Heart right ventricle (tissue), 16 donors: ENCODE data around the gene MARCHF9. TPM values are rescaled to one million over a fixed set of nuclear protein-coding genes. Genes with fewer than 3 reads are reported as not detected.

Source experiments
- ATAC-seq, 8 donors: fragments of 200-7000 bp; cut with Tn5 transposase; one replicate each; pipeline ENCODE4 v1.9.1; 2020; ENCODE audit warnings: mild to moderate bottlenecking in 8 of 8, moderate library complexity in 8 of 8, moderate number of reproducible peaks in 1 of 8
- DNase-seq, 2 donors: peaks; one replicate each; pipeline ENCODE4 v3.0.0-alpha.2; 2020
- H3K27ac ChIP-seq, 10 donors: fragments of 200-600 bp; sonication (generic) in 2 of 10; one replicate each; pipeline versions ENCODE4 v1.5.0 to v1.8.0; 2020 to 2022; ENCODE audit warnings: mild to moderate bottlenecking in 3 of 10
- H3K27me3 ChIP-seq, 7 donors: fragments of 200-600 bp; one replicate each; pipeline ENCODE4 v1.8.0; 2021 to 2022; ENCODE audit warnings: mild to moderate bottlenecking in 2 of 7
- H3K36me3 ChIP-seq, 9 donors: fragments of 200-600 bp; sonication (generic) in 1 of 9; one replicate each; pipeline versions ENCODE4 v1.5.0 to v1.8.0; 2020 to 2022; ENCODE audit warnings: mild to moderate bottlenecking in 2 of 9
- H3K4me1 ChIP-seq, 9 donors: fragments of 200-600 bp; sonication (generic) in 1 of 9; one replicate each; pipeline versions ENCODE4 v1.5.0 to v1.8.0; 2020 to 2022; ENCODE audit warnings: mild to moderate bottlenecking in 4 of 9
- H3K4me3 ChIP-seq, 10 donors: fragments of 200-600 bp; sonication (generic) in 2 of 10; one replicate each; pipeline versions ENCODE4 v1.5.0 to v1.8.0; 2020 to 2022; ENCODE audit warnings: mild to moderate bottlenecking in 7 of 10, moderate library complexity in 2 of 10
- H3K9me3 ChIP-seq, 11 donors: fragments of 200-600 bp in 10 of 11; sonication (generic) in 2 of 11; one replicate each; pipeline versions ENCODE4 v1.5.0 to v1.8.0; 2013 to 2022; ENCODE audit warnings: mild to moderate bottlenecking in 2 of 11, control low read depth in 1 of 11, moderate library complexity in 1 of 11
- WGBS, 2 donors: extraction: QIAGEN DNeasy Blood & Tissue Kit; methylation state at CpG; one replicate each; pipeline ENCODE4 v1.1.7; 2013; ENCODE audit warnings: inconsistent platforms in 1 of 2; 5-methylcytosine and 5-hydroxymethylcytosine counted together
- intact Hi-C, 10 donors: fragments of 100-400 bp; cut with DNase I; formaldehyde crosslinking; loops; one replicate each; pipeline versions ENCODE4 v1.11.1 to v1.14.2; 2022
- polyA plus RNA-seq, 2 donors: library from polyadenylated mRNA; stranded (reverse); fragments of 200-250 nt; gene quantifications; one replicate each; pipeline ENCODE4 v1.2.3, GENCODE V29; 2013
- total RNA-seq, 10 donors: library from RNA; stranded (reverse); fragmentation: NEBNext Ultra II Directional in 3 of 10; extraction: Animal tissue kit (Norgen Biotek cat#: 25700) in 3 of 10; gene quantifications; one replicate each; pipeline versions ENCODE4 v1.2.1 to v1.2.4, GENCODE V29; 2021 to 2023
- TF ChIP-seq, protein P1 (sequence below), 9 donors: fragments of 200-600 bp; sonication (generic) in 2 of 9; IDR thresholded peaks; one replicate each; pipeline versions ENCODE4 v1.5.0 to v1.8.0; 2021 to 2022; ENCODE audit warnings: antibody characterized with exemption in 9 of 9, mild to moderate bottlenecking in 5 of 9, moderate library complexity in 1 of 9
- donor health status: Arrhythmogenic right ventricular cardiomyopathy.
- donor health status: ischemic (EF 13 %, LVEDD 7.1; RV severe dilation, severe dysfunction).
- donor health status: healthy with polysubstance abuse.
- donor health status: DM: no; HTN: yes; CAD: no.
- donor health status: DM: no; HTN: no; CAD: no.
- donor health status: ischemic (EF 25% LVEDD 6.9; RV normal size, moderate dysfunction).
- donor health status: ischemic (EF 25% LVEDD 5.7; RV mildly dilated, moderate dysfunction).
- donor health status: healthy.
- donor health status: DM: yes; HTN: yes; CAD: no.
- donor health status: Ischemic cardiomyopathy.
- donor health status: ischemic (EF 35%, LVEDD 5.7; RV mildly dilated, moderate dysfunction).
- donor health status: nonischemic (EF 11% LVEDD 7.7; RV severe dilation, severe dysfunction).
- donor health status: DM: yes; HTN: yes; CAD: no.
- donor health status: PGD.
- donor health status: ischemic (EF 29% LVEDD 5.4; RV normal size, mild dysfunction).
- donor health status: nonischemic (EF 23%, LVEDD 6.1; RV moderate dilation, normal function).

The MARCHF9 gene
- total and polyA plus RNA-seq, 12 donors = 11.2 to 20.7 (median 13.7) TPM

DNA sequence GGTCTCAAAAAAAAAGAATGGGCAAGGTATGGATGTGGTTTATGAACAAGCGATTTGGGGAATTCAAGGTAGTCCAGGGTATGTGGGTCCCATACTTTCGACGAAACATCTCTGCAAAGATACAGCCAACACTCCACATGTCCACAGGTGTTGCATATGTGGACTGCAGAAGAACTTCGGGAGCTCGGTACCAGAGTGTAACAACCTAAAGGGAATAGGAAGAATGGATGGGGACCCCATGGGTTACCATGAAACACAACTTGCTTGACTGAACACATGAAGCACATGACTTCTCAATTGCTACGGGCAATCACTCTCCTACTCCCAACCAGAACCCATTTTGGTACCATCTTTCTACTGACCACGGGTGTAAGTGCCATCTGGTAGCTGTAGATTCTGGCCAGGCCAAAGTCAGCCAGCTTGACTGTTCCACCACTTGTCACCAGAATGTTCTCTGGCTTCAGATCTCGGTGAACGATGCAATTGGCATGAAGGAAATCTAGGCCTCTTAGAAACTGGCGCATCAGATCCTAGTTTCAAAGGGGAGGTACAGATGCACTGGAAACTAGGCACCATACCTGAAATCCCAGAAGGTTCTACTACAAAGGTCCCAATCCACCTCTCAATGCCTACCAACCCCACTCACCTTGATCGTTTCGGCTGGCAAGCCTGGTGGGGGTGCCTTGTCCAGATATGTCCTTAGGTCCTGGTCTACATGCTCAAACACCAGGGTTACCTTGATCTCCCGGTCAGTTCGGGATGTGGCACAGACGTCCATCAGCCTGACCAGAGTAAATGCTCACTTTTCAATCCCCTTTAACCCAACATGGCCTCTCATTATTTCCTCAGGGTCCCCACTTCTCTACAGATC, 4.1 kb upstream of the MARCHF9 start:
- WGBS, 2 donors = 88 to 89% methylated on average over 15 of the region's 15 CpGs
- DNase-seq = no peak
- ATAC-seq = no peak
- peaks cover 0 to 51% (median 32%) of the 10 kb centered on the region in 9 donors for H3K36me3 ChIP-seq
- H3K4me3 ChIP-seq = peak overlapping the region; percentile 55 to 85 (median 72)
- TF ChIP-seq, protein P1, sequence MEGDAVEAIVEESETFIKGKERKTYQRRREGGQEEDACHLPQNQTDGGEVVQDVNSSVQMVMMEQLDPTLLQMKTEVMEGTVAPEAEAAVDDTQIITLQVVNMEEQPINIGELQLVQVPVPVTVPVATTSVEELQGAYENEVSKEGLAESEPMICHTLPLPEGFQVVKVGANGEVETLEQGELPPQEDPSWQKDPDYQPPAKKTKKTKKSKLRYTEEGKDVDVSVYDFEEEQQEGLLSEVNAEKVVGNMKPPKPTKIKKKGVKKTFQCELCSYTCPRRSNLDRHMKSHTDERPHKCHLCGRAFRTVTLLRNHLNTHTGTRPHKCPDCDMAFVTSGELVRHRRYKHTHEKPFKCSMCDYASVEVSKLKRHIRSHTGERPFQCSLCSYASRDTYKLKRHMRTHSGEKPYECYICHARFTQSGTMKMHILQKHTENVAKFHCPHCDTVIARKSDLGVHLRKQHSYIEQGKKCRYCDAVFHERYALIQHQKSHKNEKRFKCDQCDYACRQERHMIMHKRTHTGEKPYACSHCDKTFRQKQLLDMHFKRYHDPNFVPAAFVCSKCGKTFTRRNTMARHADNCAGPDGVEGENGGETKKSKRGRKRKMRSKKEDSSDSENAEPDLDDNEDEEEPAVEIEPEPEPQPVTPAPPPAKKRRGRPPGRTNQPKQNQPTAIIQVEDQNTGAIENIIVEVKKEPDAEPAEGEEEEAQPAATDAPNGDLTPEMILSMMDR (IDR thresholded peaks at IDR 0.05) = no peak
- no peaks in the 10 kb centered on the region for H3K27me3 ChIP-seq
- H3K9me3 ChIP-seq = no peaks in the 10 kb centered on the region
- intact Hi-C loops = no loop called here
- peak overlapping the region in 8 of 10 donors; percentile 90 to 96 (median 92) for H3K27ac ChIP-seq
- H3K4me1 ChIP-seq = peaks cover 11 to 45% (median 32%) of the 10 kb centered on the region in 9 donors

DNA sequence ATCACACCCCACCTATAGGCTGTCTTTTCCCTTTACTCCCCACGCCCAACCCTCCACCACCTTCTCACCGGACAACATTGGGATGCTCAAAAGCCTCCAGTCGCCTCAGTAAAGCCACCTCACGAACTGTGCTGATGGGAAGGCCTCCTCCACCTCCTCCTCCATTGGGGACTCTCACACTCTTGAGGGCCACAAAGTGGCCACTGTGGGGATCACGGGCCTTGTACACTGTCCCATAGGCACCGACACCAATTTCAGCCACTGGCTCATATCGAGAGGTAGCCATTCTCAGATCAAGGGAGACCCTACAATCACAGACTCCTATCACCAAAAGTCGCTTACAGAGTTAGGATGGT, 3.5 kb upstream of the MARCHF9 start:
- DNase-seq (no peak), ATAC-seq (peak in 2 of 8 donors; percentile 0)
- no peaks in the 10 kb centered on the region for H3K9me3 ChIP-seq
- TF ChIP-seq, protein P1 (IDR thresholded peaks at IDR 0.05) = no peak
- peak overlapping the region; percentile 55 to 85 (median 72) for H3K4me3 ChIP-seq
- intact Hi-C loops = no loop called here
- WGBS, 2 donors = 15% methylated on average over 8 of the region's 8 CpGs
- peak overlapping the region; percentile 70 to 96 (median 91) for H3K27ac ChIP-seq
- peaks cover 14 to 45% (median 34%) of the 10 kb centered on the region in 9 donors for H3K4me1 ChIP-seq
- peaks cover 0 to 47% (median 32%) of the 10 kb centered on the region in 9 donors for H3K36me3 ChIP-seq
- H3K27me3 ChIP-seq = no peaks in the 10 kb centered on the region

DNA sequence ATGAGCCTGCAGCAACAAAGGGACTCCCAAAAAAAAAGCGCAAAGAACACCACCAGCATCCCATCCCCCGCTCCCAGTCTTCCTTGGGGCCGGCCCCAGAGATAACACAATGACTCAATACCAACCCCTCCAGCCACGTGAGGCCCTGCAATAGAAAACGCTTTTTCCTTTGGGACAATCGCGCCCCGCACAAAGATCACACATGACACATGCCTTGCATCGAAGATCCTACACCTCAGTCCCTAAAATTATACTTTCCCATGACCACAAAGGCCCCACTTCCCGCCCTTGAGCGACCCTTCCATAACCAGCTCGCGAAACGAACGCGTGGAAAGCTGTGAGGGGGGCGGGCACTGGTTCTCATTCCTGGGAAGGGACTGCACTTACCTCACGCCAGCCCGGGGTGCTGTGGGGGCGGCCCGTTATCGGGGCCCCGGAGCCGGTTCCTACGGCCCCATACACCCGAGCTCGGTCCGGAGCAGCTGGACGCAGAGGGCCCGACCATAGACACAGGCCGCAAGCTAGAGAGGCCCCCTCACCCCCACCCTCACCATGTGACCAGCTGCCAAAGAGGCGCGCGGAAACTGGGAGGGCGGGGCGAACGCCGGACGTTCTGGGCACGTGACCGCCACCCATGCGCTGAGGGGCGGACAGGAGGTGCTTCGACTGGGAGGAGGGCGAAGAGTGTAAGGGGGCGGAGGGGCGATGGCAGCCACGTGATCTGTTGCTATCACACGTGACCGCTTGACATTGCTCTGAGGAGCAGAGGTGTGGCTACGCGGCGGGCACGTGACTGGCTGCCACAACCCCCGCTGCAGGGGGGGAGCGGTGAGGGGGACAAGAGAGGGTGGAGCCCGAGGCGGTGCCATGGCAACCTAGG, 2.9 kb upstream of the MARCHF9 start, which contains the start of gene CDK4:
TSS of gene CDK4 (minus strand) at position 523 of the 880 bp plus-strand sequence. CDS start 593 bp downstream, outside the sequence.
- no peaks in the 10 kb centered on the region for H3K9me3 ChIP-seq
- DNase-seq = peak; percentile 99
- H3K27me3 ChIP-seq = no peaks in the 10 kb centered on the region
- intact Hi-C loops = no loop called here
- ATAC-seq = peak; percentile 92 to 96 (median 93)
- WGBS, 2 donors = 0% methylated on average over 58 of the region's 58 CpGs
- TF ChIP-seq, protein P1 (IDR thresholded peaks at IDR 0.05) = no peak
- peak within 1 kb of the TSS; percentile 55 to 85 (median 72) for H3K4me3 ChIP-seq
- H3K27ac ChIP-seq = peak within 1 kb of the TSS; percentile 70 to 96 (median 91)
- peaks cover 14 to 49% (median 38%) of the 10 kb centered on the region in 9 donors for H3K4me1 ChIP-seq
- H3K36me3 ChIP-seq = peaks cover 0 to 41% (median 27%) of the 10 kb centered on the region in 9 donors

DNA sequence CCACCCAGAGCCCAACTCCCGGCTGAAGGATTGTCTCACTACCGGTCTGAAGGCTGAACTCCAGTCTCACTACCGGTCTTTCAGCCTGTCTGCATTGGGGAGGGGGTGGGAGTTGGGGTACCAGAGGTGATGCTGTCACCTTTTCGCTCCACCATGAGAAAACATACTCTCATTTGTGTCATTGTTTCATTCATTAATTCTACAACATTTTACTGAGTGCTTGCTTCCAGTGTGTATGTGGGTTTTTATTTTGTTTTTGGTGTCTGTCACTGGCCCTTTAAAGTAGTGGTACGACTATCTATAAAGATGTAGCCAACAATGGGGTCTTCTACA, 2.3 kb upstream of the MARCHF9 start:
- no peak for ATAC-seq
- DNase-seq = no peak
- peak overlapping the region in 9 of 10 donors; percentile 15 to 85 (median 70) for H3K4me3 ChIP-seq
- H3K27ac ChIP-seq = peak overlapping the region in 9 of 10 donors; percentile 20 to 96 (median 55)
- TF ChIP-seq, protein P1 (IDR thresholded peaks at IDR 0.05) = no peak
- no peaks in the 10 kb centered on the region for H3K9me3 ChIP-seq
- H3K4me1 ChIP-seq = peaks cover 14 to 51% (median 38%) of the 10 kb centered on the region in 9 donors
- H3K27me3 ChIP-seq = no peaks in the 10 kb centered on the region
- peaks cover 0 to 39% (median 23%) of the 10 kb centered on the region in 9 donors for H3K36me3 ChIP-seq
- WGBS, 2 donors = 1 to 4% methylated on average over 5 of the region's 5 CpGs
- intact Hi-C loops = no loop called here
